ENCODE measurements around the gene PARM1. TPM values are rescaled to one million over a fixed set of nuclear protein-coding genes. Genes with fewer than 3 reads are reported as not detected.

PARM1 gene
- total and polyA plus RNA-seq, 8 donors, result 1.8 to 24.6 (median 8.4) TPM

DNA sequence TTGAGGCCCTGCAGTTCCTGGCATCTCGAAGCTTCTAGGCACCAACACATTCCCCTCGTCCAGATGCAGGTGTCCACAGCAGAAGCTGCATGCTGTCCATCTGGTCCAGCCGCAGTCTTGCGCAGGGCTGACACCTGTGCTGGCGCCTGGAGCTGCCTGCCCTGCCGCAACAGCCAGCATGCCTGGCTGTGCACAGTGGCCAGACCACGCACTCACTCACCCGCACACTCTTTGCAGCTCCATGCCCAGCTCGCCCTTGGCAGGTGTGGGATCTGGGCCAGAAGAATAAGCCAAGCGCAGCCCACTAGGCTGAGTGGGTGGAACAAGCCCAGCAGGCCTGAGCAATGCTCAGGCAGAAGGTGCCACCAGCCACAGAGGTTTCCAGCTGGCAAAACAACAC, 125.6 kb downstream of the PARM1 start:
- intact Hi-C loops (cut with DNase I; ENCODE audit: low total_unique reads), result no loop called here
- no peak overlapping the region for H3K4me3 ChIP-seq
- no peak for DNase-seq
- no peaks in the 10 kb centered on the region for H3K27me3 ChIP-seq
- H3K4me1 ChIP-seq, result no peaks in the 10 kb centered on the region
- no peaks in the 10 kb centered on the region for H3K9me3 ChIP-seq
- TF ChIP-seq EP300 (IDR thresholded peaks at IDR 0.05) (no peak), POLR2A (IDR thresholded peaks at IDR 0.05) (no peak), POLR2AphosphoS5 (IDR thresholded peaks at IDR 0.05) (no peak)
- TF ChIP-seq, protein P1, sequence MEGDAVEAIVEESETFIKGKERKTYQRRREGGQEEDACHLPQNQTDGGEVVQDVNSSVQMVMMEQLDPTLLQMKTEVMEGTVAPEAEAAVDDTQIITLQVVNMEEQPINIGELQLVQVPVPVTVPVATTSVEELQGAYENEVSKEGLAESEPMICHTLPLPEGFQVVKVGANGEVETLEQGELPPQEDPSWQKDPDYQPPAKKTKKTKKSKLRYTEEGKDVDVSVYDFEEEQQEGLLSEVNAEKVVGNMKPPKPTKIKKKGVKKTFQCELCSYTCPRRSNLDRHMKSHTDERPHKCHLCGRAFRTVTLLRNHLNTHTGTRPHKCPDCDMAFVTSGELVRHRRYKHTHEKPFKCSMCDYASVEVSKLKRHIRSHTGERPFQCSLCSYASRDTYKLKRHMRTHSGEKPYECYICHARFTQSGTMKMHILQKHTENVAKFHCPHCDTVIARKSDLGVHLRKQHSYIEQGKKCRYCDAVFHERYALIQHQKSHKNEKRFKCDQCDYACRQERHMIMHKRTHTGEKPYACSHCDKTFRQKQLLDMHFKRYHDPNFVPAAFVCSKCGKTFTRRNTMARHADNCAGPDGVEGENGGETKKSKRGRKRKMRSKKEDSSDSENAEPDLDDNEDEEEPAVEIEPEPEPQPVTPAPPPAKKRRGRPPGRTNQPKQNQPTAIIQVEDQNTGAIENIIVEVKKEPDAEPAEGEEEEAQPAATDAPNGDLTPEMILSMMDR (IDR thresholded peaks at IDR 0.05), result no peak
- no peaks in the 10 kb centered on the region for H3K36me3 ChIP-seq
- H3K27ac ChIP-seq, result no peak overlapping the region
- WGBS, 5 donors, result 78 to 94% (median 92%) methylated on average over 2 to 10 of the region's 10 CpGs

DNA sequence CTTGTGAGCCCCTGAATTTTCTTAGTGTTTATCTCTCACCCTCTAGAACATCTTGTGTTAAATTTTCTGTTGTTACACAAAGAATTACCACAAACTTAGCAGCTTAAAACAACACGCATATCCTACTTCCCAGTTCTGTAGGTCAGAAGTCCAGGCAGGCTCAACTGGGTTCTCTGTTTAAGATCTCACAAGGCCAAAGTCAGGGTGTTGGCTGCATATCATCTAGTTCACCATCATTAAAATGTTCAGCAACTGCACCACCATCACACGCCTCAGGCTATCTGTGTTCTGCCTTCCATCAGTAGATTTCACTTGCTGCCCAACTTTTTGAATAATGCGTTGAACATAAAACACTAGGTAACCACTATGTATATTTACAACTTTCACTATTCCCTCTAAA, 130.5 kb downstream of the PARM1 start:
- TF ChIP-seq POLR2A (IDR thresholded peaks at IDR 0.05) (no peak), POLR2AphosphoS5 (IDR thresholded peaks at IDR 0.05) (no peak), EP300 (IDR thresholded peaks at IDR 0.05) (no peak)
- TF ChIP-seq, protein P1 (IDR thresholded peaks at IDR 0.05), result no peak
- H3K27me3 ChIP-seq, result no peaks in the 10 kb centered on the region
- H3K9me3 ChIP-seq, result no peaks in the 10 kb centered on the region
- H3K27ac ChIP-seq, result no peak overlapping the region
- no peak for DNase-seq
- WGBS, 5 donors, result 92 to 98% (median 95%) methylated on average over 3 of the region's 3 CpGs
- no peak overlapping the region for H3K4me3 ChIP-seq
- no peaks in the 10 kb centered on the region for H3K36me3 ChIP-seq
- intact Hi-C loops (cut with DNase I; ENCODE audit: low total_unique reads), result no loop called here
- no peaks in the 10 kb centered on the region for H3K4me1 ChIP-seq

DNA sequence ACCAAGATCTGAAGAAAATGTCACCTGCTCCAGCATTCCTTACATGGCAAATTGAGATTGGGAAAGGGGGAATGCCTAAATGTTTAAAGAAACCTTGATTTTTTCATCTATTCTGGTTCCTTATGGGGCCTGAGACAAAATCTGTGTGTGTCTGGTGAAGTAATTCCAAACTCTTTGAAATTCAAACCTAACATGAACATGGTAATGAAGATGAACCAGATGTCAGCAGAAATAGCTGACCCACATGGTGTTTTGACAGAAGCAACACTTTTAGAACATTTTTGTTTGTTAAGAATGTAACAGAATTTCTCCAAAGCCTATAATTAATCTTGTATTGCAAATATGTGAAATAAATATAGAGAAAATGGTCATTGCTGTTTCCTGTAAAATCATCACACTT, 133.0 kb downstream of the PARM1 start:
- Histone ChIP-seq H3K4me1 (no peaks in the 10 kb centered on the region), H3K36me3 (no peaks in the 10 kb centered on the region), H3K27me3 (no peaks in the 10 kb centered on the region), H3K27ac (no peak overlapping the region), H3K4me3 (no peak overlapping the region), H3K9me3 (no peaks in the 10 kb centered on the region)
- no peak for DNase-seq
- TF ChIP-seq POLR2A (IDR thresholded peaks at IDR 0.05), result no peak
- TF ChIP-seq POLR2AphosphoS5 (IDR thresholded peaks at IDR 0.05), result no peak
- TF ChIP-seq, protein P1 (IDR thresholded peaks at IDR 0.05), result no peak
- TF ChIP-seq EP300 (IDR thresholded peaks at IDR 0.05), result no peak
- intact Hi-C loops (cut with DNase I; ENCODE audit: low total_unique reads), result no loop called here

DNA sequence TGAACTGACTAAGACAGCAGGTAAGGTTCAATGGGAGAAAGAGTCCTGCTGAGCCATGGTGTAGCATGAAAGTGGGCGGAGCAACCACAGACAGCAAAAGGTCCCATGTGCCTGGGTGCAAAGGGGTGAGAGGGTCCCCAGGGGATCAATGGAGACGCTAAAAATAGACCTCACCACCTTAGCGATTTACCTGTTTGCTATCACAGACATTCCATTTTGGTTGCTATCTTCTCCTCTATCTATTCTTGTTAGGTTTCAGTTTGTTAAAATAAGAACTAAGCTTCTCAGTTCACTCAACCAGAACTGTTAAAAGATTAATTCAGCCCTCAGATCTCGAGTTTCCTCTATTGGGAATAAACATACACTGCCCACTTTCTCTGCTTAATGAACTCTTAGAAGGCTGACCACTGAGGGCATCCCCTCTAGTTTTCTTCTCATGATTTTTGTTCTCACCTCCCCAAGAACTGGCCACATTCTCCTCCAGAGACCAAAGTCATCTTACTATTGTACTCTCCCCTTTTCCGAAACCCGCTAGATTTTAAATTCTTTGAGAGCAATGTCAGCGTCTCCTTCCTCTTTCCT, 136.7 kb downstream of the PARM1 start:
- H3K9me3 ChIP-seq, result no peaks in the 10 kb centered on the region
- H3K4me1 ChIP-seq, result peaks cover 0 to 4% (median 0%) of the 10 kb centered on the region in 4 donors
- H3K36me3 ChIP-seq, result no peaks in the 10 kb centered on the region
- intact Hi-C loops (cut with DNase I; ENCODE audit: low total_unique reads), result no loop called here
- H3K27me3 ChIP-seq, result no peaks in the 10 kb centered on the region
- DNase-seq, result no peak
- H3K4me3 ChIP-seq, result no peak overlapping the region
- 69 to 80% (median 76%) methylated on average over 7 of the region's 7 CpGs for WGBS, 5 donors
- no peak overlapping the region for H3K27ac ChIP-seq
- TF ChIP-seq POLR2A (IDR thresholded peaks at IDR 0.05) (no peak), EP300 (IDR thresholded peaks at IDR 0.05) (no peak), POLR2AphosphoS5 (IDR thresholded peaks at IDR 0.05) (no peak)
- TF ChIP-seq, protein P1 (IDR thresholded peaks at IDR 0.05), result no peak
